GM23338 (cell line): ENCODE measurements around the gene MAMLD1.

Experiments used
- CTCF ChIP-seq, 2 experiments: fragments of 200-600 bp in 1 of 2; sonication (generic) in 1 of 2; conservative IDR thresholded peaks; 2 replicates each; pipeline versions ENCODE4 v1.5.1 to v1.6.1; 2016 to 2017; ENCODE audit warnings: antibody characterized with exemption in 2 of 2, low read depth in 2 of 2, mild to moderate bottlenecking in 2 of 2, moderate library complexity in 1 of 2
- EZH2phosphoT487 ChIP-seq: fragments of 200-600 bp; sonication (generic); IDR thresholded peaks from one replicate; pipeline ENCODE4 v1.8.1; 2018; ENCODE audit warnings: antibody characterized with exemption; ENCODE audit not compliant: unreplicated experiment
- JUNB ChIP-seq: IDR thresholded peaks from one replicate; pipeline ENCODE4 v1.6.1; 2016; ENCODE audit warnings: antibody characterized with exemption; ENCODE audit not compliant: unreplicated experiment

GRCh38 chrX:150370589-150371312 is 7.6 kb downstream of the MAMLD1 start:
- no peak for TF ChIP-seq CTCF (conservative IDR thresholded peaks at IDR 0.05; ENCODE audit: low read depth in 2 of 2)
- no peak for TF ChIP-seq EZH2phosphoT487
- no peak for TF ChIP-seq JUNB
